LNCAP (cell line): ENCODE measurements around the gene CBX1.

Experiments used
- CTCF ChIP-seq: fragments of 450-650 bp; IDR thresholded peaks from 2 replicates; pipeline ENCODE4 v1.5.1; 2017; ENCODE audit warnings: mild to moderate bottlenecking

Gene CBX1

GRCh38 chr17:48024149-48025039 is 76.9 kb downstream of the CBX1 start:
- no peak; the same call in 1 of the 2 replicates for TF ChIP-seq CTCF

- TF ChIP-seq CTCF, result peak; percentile 53
Measured at GRCh38 chr17:48023400-48024148, 77.7 kb downstream of the CBX1 start.

- no peak for TF ChIP-seq CTCF
Measured at GRCh38 chr17:48022901-48023300, 78.4 kb downstream of the CBX1 start.

DNA sequence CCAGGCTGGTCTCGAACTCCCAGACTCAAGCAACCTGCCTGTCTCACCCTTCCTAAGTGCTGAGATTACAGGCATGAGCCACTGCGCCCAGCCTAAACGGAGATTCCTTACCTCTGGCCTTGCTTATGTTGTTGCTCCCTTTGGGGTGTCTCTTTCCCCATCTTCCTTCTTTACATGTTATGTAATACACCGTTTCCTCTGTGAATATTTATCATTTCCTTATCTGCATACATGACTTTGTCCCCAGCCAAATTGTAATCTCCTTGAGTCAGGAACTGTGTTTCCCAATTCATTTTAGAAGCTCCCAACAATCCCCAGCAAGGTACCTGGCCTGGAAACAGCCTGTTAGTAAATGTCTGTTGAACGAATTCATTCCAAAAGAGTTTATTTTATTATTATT is 79.3 kb downstream of the CBX1 start:
- TF ChIP-seq CTCF, result no peak
